ENCODE measurements around the gene COL12A1. TPM values are rescaled to one million over a fixed set of nuclear protein-coding genes. Genes with fewer than 3 reads are reported as not detected.
A peak's percentile ranks its signal among the peaks of the same experiment; 100 is the strongest.

Gene COL12A1
- total and polyA plus RNA-seq, 10 of the 15 experiments (the other 5 are each of a cell fraction or from before 2014, with no cell fraction given) = under 0.01 to 0.69 (median 0.11) TPM; not detected in 6

GRCh38 chr6:75217193-75217592 lies 11.3 kb upstream of the COL12A1 start:
- ATAC-seq (peak; percentile 20; the same call in 2 of the 3 replicates), FAIRE-seq (no peak), DNase-seq (ENCODE audit: low read depth, low spot score) (no peak)
- Histone ChIP-seq H3K79me2 (ENCODE audit: control insufficient read depth, insufficient read depth, low read length) (no peaks in the 10 kb centered on the region), H3K9me3 (replicated peaks; ENCODE audit: control insufficient read depth, insufficient read depth, low read length) (no peaks in the 10 kb centered on the region), H2AFZ (ENCODE audit: control insufficient read depth, low read depth, low read length) (no peak overlapping the region), H3K27ac (ENCODE audit: control insufficient read depth, insufficient read depth) (no peak overlapping the region), H3K4me3 (no peak overlapping the region), H3K27me3 (replicated peaks in 1 of 2; ENCODE audit: control insufficient read depth in 2 of 2, insufficient read depth in 2 of 2, low read length in 1 of 2) (no peaks in the 10 kb centered on the region; a peak in 1 of 4 replicates), H3K9ac (ENCODE audit: control insufficient read depth, insufficient read depth, low read length) (no peak overlapping the region), H4K20me1 (ENCODE audit: control insufficient read depth, insufficient read depth) (no peaks in the 10 kb centered on the region), H3K4me1 (ENCODE audit: control insufficient read depth, insufficient read depth, low read length) (no peaks in the 10 kb centered on the region), H3K36me3 (ENCODE audit: control insufficient read depth in 2 of 2, insufficient read depth in 2 of 2, low read length in 1 of 2) (no peaks in the 10 kb centered on the region), H3K4me2 (ENCODE audit: control insufficient read depth, insufficient read depth) (no peak overlapping the region)
- TF ChIP-seq ATF7 (IDR thresholded peaks at IDR 0.05; ENCODE audit: low read depth) (peak; percentile 82), SPI1 (IDR thresholded peaks at IDR 0.05; ENCODE audit: borderline replicate concordance, insufficient read depth, low read depth, low read length) (peak; percentile 63)
- TF ChIP-seq, protein P1, sequence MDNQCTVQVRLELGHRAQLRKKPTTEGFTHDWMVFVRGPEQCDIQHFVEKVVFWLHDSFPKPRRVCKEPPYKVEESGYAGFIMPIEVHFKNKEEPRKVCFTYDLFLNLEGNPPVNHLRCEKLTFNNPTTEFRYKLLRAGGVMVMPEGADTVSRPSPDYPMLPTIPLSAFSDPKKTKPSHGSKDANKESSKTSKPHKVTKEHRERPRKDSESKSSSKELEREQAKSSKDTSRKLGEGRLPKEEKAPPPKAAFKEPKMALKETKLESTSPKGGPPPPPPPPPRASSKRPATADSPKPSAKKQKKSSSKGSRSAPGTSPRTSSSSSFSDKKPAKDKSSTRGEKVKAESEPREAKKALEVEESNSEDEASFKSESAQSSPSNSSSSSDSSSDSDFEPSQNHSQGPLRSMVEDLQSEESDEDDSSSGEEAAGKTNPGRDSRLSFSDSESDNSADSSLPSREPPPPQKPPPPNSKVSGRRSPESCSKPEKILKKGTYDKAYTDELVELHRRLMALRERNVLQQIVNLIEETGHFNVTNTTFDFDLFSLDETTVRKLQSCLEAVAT (IDR thresholded peaks at IDR 0.05) = no peak
- intact Hi-C loops (cut with micrococcal nuclease; ENCODE audit: unreplicated experiment) = no loop called here
- ChIA-PET POLR2A (no interaction called here), CTCF (interaction anchor here (1.7 to 2.6 kb wide), 2 partner anchors 8 to 312 kb away, joined by 3 to 16 read pairs; no protein-coding TSS in a partner anchor), SMC1A (ENCODE audit: uncharacterized antibody, unreplicated experiment) (interaction anchor here (1.7 kb wide), 1 partner anchor 80 kb away, joined by 4 read pairs; no protein-coding TSS in a partner anchor), RAD21 (ENCODE audit: unreplicated experiment) (no interaction called here)
- 1% methylated on average over 4 of the region's 4 CpGs for WGBS (ENCODE audit: insufficient coverage, insufficient replicate concordance, low lambda C conversion rate, missing lambda C conversion rate)
- no TSS peak for BruUV-seq (replicated peaks)
- in situ Hi-C loops (cut with MboI) = loop anchor here (10.0 kb wide), 3 partner anchors 1232 to 1542 kb away; no protein-coding TSS in a partner anchor

- H3K27me3 ChIP-seq (replicated peaks in 1 of 2; ENCODE audit: control insufficient read depth in 2 of 2, insufficient read depth in 2 of 2, low read length in 1 of 2) = no peaks in the 10 kb centered on the region; a peak in 1 of 4 replicates
- ChIA-PET RAD21 (ENCODE audit: unreplicated experiment) (no interaction called here), SMC1A (ENCODE audit: uncharacterized antibody, unreplicated experiment) (no interaction called here), CTCF (interaction anchor here (1.1 to 1.4 kb wide), 2 partner anchors 313 to 1124 kb away, joined by 3 read pairs; no protein-coding TSS in a partner anchor), POLR2A (no interaction called here)
- BruUV-seq (replicated peaks) = no TSS peak
- H3K9me3 ChIP-seq (replicated peaks; ENCODE audit: control insufficient read depth, insufficient read depth, low read length) = no peaks in the 10 kb centered on the region
- no peak; the same call in 2 of the 3 replicates for ATAC-seq
- no peak overlapping the region for H3K27ac ChIP-seq (ENCODE audit: control insufficient read depth, insufficient read depth)
- no peak overlapping the region for H3K4me2 ChIP-seq (ENCODE audit: control insufficient read depth, insufficient read depth)
- H3K36me3 ChIP-seq (ENCODE audit: control insufficient read depth in 2 of 2, insufficient read depth in 2 of 2, low read length in 1 of 2) = no peaks in the 10 kb centered on the region
- intact Hi-C loops (cut with micrococcal nuclease; ENCODE audit: unreplicated experiment) (no loop called here), in situ Hi-C loops (cut with MboI) (loop anchor here (10.0 kb wide), 3 partner anchors 1230 to 1540 kb away; no protein-coding TSS in a partner anchor)
- WGBS (ENCODE audit: insufficient coverage, insufficient replicate concordance, low lambda C conversion rate, missing lambda C conversion rate) = 28% methylated on average over 4 of the region's 4 CpGs
- H3K79me2 ChIP-seq (ENCODE audit: control insufficient read depth, insufficient read depth, low read length) = no peaks in the 10 kb centered on the region
- FAIRE-seq = no peak
- DNase-seq (ENCODE audit: low read depth, low spot score) = no peak
- TF ChIP-seq SIX5 (IDR thresholded peaks at IDR 0.05; ENCODE audit: low read depth, low read length, severe bottlenecking) (no peak), NFYB (IDR thresholded peaks at IDR 0.05; ENCODE audit: insufficient read depth, low read depth, low read length) (no peak), PKNOX1 (IDR thresholded peaks at IDR 0.05) (no peak), IKZF1 (conservative IDR thresholded peaks at IDR 0.05) (no peak)
- H3K4me1 ChIP-seq (ENCODE audit: control insufficient read depth, insufficient read depth, low read length) = no peaks in the 10 kb centered on the region
- no peaks in the 10 kb centered on the region for H4K20me1 ChIP-seq (ENCODE audit: control insufficient read depth, insufficient read depth)
- H3K9ac ChIP-seq (ENCODE audit: control insufficient read depth, insufficient read depth, low read length) = no peak overlapping the region
- no peak overlapping the region for H3K4me3 ChIP-seq
- no peak overlapping the region for H2AFZ ChIP-seq (ENCODE audit: control insufficient read depth, low read depth, low read length)
Measured at GRCh38 chr6:75215291-75215690, 9.4 kb upstream of the COL12A1 start.
